SK-N-SH treated with all-trans-retinoic acid at 6 μM for 48 hours (cell line): ENCODE data around the gene SAMD4A.
"Not testable (repeated sequence)": the region's sequence is repeated elsewhere in the genome, so short reads cannot be mapped to it uniquely, and the experiment has no call there.

Experiments used
- ATAC-seq: fragments of 200-7000 bp; cut with Tn5 transposase; 3 replicates; pipeline ENCODE4 v1.9.1; 2020; ENCODE audit warnings: mild to moderate bottlenecking, moderate library complexity
- ARNTL ChIP-seq: fragments of 450-650 bp; formaldehyde crosslinking; IDR thresholded peaks from 2 replicates; pipeline ENCODE4 v1.5.0; 2020; ENCODE audit warnings: low read depth, mild to moderate bottlenecking, moderate library complexity, borderline replicate concordance
- BACH2 ChIP-seq: fragments of 250-450 bp; sonication (Bioruptor Pico); IDR thresholded peaks from 2 replicates; pipeline ENCODE4 v1.9.0; 2021; ENCODE audit warnings: mild to moderate bottlenecking, borderline replicate concordance
- CREB5 ChIP-seq: fragments of 250-450 bp; sonication (Bioruptor Pico); IDR thresholded peaks from 2 replicates; pipeline ENCODE4 v1.5.1; 2020; ENCODE audit warnings: low read depth, mild to moderate bottlenecking, moderate library complexity
- CSDC2 ChIP-seq: fragments of 250-450 bp; sonication (Bioruptor Pico); IDR thresholded peaks from 2 replicates; pipeline ENCODE4 v1.5.0; 2020; ENCODE audit warnings: mild to moderate bottlenecking, moderate library complexity
- ESRRG ChIP-seq: fragments of 250-450 bp; sonication (Bioruptor Pico); IDR thresholded peaks from 2 replicates; pipeline ENCODE4 v1.6.1; 2021; ENCODE audit warnings: mild to moderate bottlenecking
- GLIS3 ChIP-seq: fragments of 250-450 bp; sonication (Bioruptor Pico); IDR thresholded peaks from 2 replicates; pipeline ENCODE4 v1.5.0; 2020; ENCODE audit warnings: mild to moderate bottlenecking, moderate library complexity
- ISL1 ChIP-seq: fragments of 250-450 bp; sonication (Bioruptor Pico); IDR thresholded peaks from 2 replicates; pipeline ENCODE4 v2.1.2; 2022; ENCODE audit warnings: mild to moderate bottlenecking, moderate library complexity
- OSR1 ChIP-seq: fragments of 250-450 bp; sonication (Bioruptor Pico); IDR thresholded peaks from 2 replicates; pipeline ENCODE4 v1.8.0; 2022; ENCODE audit warnings: moderate library complexity, mild to moderate bottlenecking, inconsistent platforms
- PATZ1 ChIP-seq: fragments of 250-450 bp; sonication (Bioruptor Pico); IDR thresholded peaks from 2 replicates; pipeline ENCODE4 v1.8.0; 2020; ENCODE audit warnings: mild to moderate bottlenecking, moderate library complexity, borderline replicate concordance
- POU6F1 ChIP-seq: fragments of 250-450 bp; sonication (Bioruptor Pico); IDR thresholded peaks from 2 replicates; pipeline ENCODE4 v1.8.0; 2021; ENCODE audit warnings: low read depth, mild to moderate bottlenecking, moderate library complexity, borderline replicate concordance
- SNAI2 ChIP-seq: fragments of 250-450 bp; sonication (Bioruptor Pico); IDR thresholded peaks from 2 replicates; pipeline ENCODE4 v1.5.0; 2020; ENCODE audit warnings: mild to moderate bottlenecking, moderate library complexity
- TCF4 ChIP-seq: fragments of 250-450 bp; sonication (Bioruptor Pico); IDR thresholded peaks from 2 replicates; pipeline ENCODE4 v1.8.0; 2021; ENCODE audit warnings: mild to moderate bottlenecking, moderate library complexity, borderline replicate concordance
- TOX ChIP-seq: fragments of 250-450 bp; sonication (Bioruptor Pico); IDR thresholded peaks from 2 replicates; pipeline ENCODE4 v1.8.0; 2021; ENCODE audit warnings: mild to moderate bottlenecking, moderate library complexity, borderline replicate concordance
- ZC3H10 ChIP-seq: fragments of 250-450 bp; sonication (Bioruptor Pico); IDR thresholded peaks from 2 replicates; pipeline ENCODE4 v1.5.1; 2021; ENCODE audit warnings: mild to moderate bottlenecking, moderate library complexity
- ZFP3 ChIP-seq: fragments of 250-450 bp; sonication (Bioruptor Pico); IDR thresholded peaks from 2 replicates; pipeline ENCODE4 v1.5.0; 2020; ENCODE audit warnings: mild to moderate bottlenecking, moderate library complexity
- ZFP30 ChIP-seq: fragments of 450-650 bp; formaldehyde crosslinking; IDR thresholded peaks from 2 replicates; pipeline ENCODE4 v1.5.0; 2022; ENCODE audit warnings: mild to moderate bottlenecking, moderate library complexity
- ZNF565 ChIP-seq: fragments of 450-650 bp; formaldehyde crosslinking; conservative IDR thresholded peaks from 2 replicates; pipeline ENCODE4 v1.5.0; 2020; ENCODE audit warnings: low read depth, mild to moderate bottlenecking, moderate library complexity
- ZNF70 ChIP-seq: fragments of 450-650 bp; formaldehyde crosslinking; IDR thresholded peaks from 2 replicates; pipeline ENCODE4 v1.5.0; 2020; ENCODE audit warnings: mild to moderate bottlenecking, moderate library complexity
- ZNF8 ChIP-seq: fragments of 450-650 bp; formaldehyde crosslinking; IDR thresholded peaks from 2 replicates; pipeline ENCODE4 v1.5.0; 2020; ENCODE audit warnings: mild to moderate bottlenecking, moderate library complexity
- TF ChIP-seq, protein P1 (sequence below): fragments of 250-450 bp; sonication (Bioruptor Pico); IDR thresholded peaks from 2 replicates; pipeline ENCODE4 v1.5.0; 2020; ENCODE audit warnings: mild to moderate bottlenecking, moderate library complexity
- TF ChIP-seq, protein P2 (sequence below): fragments of 250-450 bp; sonication (Bioruptor Pico); IDR thresholded peaks from 2 replicates; pipeline ENCODE4 v1.5.1; 2021; ENCODE audit warnings: mild to moderate bottlenecking, moderate library complexity

Gene SAMD4A

DNA sequence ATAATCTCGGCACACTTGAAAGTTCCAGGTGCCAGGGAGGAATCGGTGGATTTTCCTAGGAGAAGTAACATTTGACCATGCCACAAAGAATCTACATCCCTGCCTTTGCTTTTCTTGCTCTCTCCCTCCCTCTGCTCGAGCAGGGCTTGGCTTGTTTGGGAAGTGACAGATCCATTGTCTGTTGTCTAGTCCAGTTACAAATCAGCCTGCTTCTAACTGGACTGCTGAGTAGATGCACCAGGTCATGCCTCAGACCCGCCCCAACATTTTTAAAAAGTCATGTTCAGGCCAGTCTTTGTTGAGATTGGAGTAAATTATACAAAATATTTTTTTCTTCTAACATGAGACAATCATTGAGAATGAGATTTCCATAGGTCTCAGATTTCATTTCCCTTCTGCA lies 182.3 kb downstream of the SAMD4A start (continued):
- TF ChIP-seq, protein P1, sequence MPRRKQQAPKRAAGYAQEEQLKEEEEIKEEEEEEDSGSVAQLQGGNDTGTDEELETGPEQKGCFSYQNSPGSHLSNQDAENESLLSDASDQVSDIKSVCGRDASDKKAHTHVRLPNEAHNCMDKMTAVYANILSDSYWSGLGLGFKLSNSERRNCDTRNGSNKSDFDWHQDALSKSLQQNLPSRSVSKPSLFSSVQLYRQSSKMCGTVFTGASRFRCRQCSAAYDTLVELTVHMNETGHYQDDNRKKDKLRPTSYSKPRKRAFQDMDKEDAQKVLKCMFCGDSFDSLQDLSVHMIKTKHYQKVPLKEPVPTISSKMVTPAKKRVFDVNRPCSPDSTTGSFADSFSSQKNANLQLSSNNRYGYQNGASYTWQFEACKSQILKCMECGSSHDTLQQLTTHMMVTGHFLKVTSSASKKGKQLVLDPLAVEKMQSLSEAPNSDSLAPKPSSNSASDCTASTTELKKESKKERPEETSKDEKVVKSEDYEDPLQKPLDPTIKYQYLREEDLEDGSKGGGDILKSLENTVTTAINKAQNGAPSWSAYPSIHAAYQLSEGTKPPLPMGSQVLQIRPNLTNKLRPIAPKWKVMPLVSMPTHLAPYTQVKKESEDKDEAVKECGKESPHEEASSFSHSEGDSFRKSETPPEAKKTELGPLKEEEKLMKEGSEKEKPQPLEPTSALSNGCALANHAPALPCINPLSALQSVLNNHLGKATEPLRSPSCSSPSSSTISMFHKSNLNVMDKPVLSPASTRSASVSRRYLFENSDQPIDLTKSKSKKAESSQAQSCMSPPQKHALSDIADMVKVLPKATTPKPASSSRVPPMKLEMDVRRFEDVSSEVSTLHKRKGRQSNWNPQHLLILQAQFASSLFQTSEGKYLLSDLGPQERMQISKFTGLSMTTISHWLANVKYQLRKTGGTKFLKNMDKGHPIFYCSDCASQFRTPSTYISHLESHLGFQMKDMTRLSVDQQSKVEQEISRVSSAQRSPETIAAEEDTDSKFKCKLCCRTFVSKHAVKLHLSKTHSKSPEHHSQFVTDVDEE = no peak
- no peak for TF ChIP-seq ZC3H10 (CRISPR knock-in tag)
- no peak for TF ChIP-seq POU6F1
- TF ChIP-seq PATZ1 (CRISPR knock-in tag) = no peak

DNA sequence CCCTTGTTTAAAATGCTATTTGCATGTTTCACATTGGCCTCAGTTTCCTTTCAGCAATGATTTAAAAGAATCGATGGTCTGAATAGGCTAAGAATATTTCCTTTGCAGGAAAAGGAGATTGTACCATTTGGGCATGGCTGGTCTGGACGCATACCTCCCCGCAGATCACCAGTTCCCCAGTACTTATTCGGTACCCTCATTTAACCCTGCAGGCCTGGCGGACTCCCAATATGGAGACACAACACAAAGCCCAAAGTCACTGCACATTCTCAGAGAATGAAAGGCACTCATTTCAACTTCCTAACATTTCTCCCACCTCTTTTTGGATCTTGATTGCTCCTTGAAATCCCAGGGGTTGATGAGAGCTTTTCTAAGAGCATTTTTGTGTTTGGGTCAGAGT lies 182.8 kb downstream of the SAMD4A start:
- no peak for ATAC-seq
- no peak for TF ChIP-seq CREB5 (CRISPR knock-in tag)
- TF ChIP-seq TCF4 (CRISPR knock-in tag) = no peak
- no peak for TF ChIP-seq ZFP30 (CRISPR knock-in tag)
- TF ChIP-seq OSR1 (CRISPR knock-in tag) = no peak
- no peak for TF ChIP-seq ZFP3 (CRISPR knock-in tag)
- no peak for TF ChIP-seq CSDC2
- TF ChIP-seq ARNTL (CRISPR knock-in tag) = no peak
- TF ChIP-seq BACH2 = no peak
- TF ChIP-seq ZNF70 (CRISPR knock-in tag) = no peak
- TF ChIP-seq, protein P2, sequence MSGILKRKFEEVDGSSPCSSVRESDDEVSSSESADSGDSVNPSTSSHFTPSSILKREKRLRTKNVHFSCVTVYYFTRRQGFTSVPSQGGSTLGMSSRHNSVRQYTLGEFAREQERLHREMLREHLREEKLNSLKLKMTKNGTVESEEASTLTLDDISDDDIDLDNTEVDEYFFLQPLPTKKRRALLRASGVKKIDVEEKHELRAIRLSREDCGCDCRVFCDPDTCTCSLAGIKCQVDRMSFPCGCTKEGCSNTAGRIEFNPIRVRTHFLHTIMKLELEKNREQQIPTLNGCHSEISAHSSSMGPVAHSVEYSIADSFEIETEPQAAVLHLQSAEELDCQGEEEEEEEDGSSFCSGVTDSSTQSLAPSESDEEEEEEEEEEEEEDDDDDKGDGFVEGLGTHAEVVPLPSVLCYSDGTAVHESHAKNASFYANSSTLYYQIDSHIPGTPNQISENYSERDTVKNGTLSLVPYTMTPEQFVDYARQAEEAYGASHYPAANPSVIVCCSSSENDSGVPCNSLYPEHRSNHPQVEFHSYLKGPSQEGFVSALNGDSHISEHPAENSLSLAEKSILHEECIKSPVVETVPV (CRISPR knock-in tag) = no peak
- TF ChIP-seq, protein P1 = no peak
- TF ChIP-seq ESRRG (CRISPR knock-in tag) = no peak
- TF ChIP-seq ISL1 (CRISPR knock-in tag) = no peak
- no peak for TF ChIP-seq ZNF565 (CRISPR knock-in tag)
- TF ChIP-seq GLIS3 (CRISPR knock-in tag) = no peak
- no peak for TF ChIP-seq TOX (CRISPR knock-in tag)
- no peak for TF ChIP-seq POU6F1
- no peak for TF ChIP-seq ZNF8
- TF ChIP-seq SNAI2 = no peak
- TF ChIP-seq ZC3H10 (CRISPR knock-in tag) = no peak

GRCh38 chr14:54752611-54753010 lies 185.7 kb downstream of the SAMD4A start:
- not testable (repeated sequence) for ATAC-seq

- not testable (repeated sequence) for ATAC-seq
Measured at GRCh38 chr14:54753396-54753795, 186.5 kb downstream of the SAMD4A start.
